ENCODE measurements around the gene ANXA1.

- TF ChIP-seq POLR2A (IDR thresholded peaks at IDR 0.05; ENCODE audit: low read depth, low read length) (no peak), SPI1 (IDR thresholded peaks at IDR 0.05; ENCODE audit: low read depth, low read length) (no peak)
These were observed 7.1 kb downstream of the ANXA1 start for GRCh38 chr9:73158723-73159122.

All from GM12891 (cell line).